ENCODE results near the gene SLC25A34. TPM values are rescaled to one million over a fixed set of nuclear protein-coding genes. Genes with fewer than 3 reads are reported as not detected.
"Not testable (repeated sequence)": the region's sequence is repeated elsewhere in the genome, so short reads cannot be mapped to it uniquely, and the experiment has no call there.

The SLC25A34 gene
- polyA plus RNA-seq, 1 of the 3 experiments (the other 2 are of a cell fraction) = 1.4 TPM

GRCh38 chr1:15698201-15698600, 37.9 kb upstream of the SLC25A34 start:
- H3K27me3 ChIP-seq (ENCODE audit: insufficient read depth) = no peaks in the 10 kb centered on the region
- peaks cover 49% of the 10 kb centered on the region for H4K20me1 ChIP-seq (ENCODE audit: insufficient read depth)
- H3K9me3 ChIP-seq = no peaks in the 10 kb centered on the region
- no peak overlapping the region for H3K27ac ChIP-seq (ENCODE audit: low read depth in 2 of 2, low read length in 1 of 2)
- H3K4me2 ChIP-seq = no peak overlapping the region
- no peak overlapping the region for H2AFZ ChIP-seq (ENCODE audit: low read depth)
- no peak overlapping the region for H3K9ac ChIP-seq
- H3K79me2 ChIP-seq (ENCODE audit: insufficient read depth) = peaks cover 95% of the 10 kb centered on the region
- whole genome bisulfite sequencing (ENCODE audit: low lambda C conversion rate) = 94% methylated on average over 2 of the region's 2 CpGs
- ChIA-PET POLR2A (no interaction called here), CTCF (interaction anchor here (1.2 kb wide), 1 partner anchor 43 kb away, joined by 4 read pairs; no protein-coding TSS in a partner anchor)
- no peak overlapping the region for H3K4me3 ChIP-seq (ENCODE audit: low read depth in 2 of 2, low read length in 1 of 2)
- no peak for DNase-seq
- peaks cover 0 to 3% of the 10 kb centered on the region in 2 experiments; a peak in 1 of 4 replicates for H3K4me1 ChIP-seq (ENCODE audit: control insufficient read depth in 1 of 2, insufficient read depth in 2 of 2, low read depth in 1 of 2, low read length in 1 of 2)
- TF ChIP-seq TCF12 (IDR thresholded peaks at IDR 0.05) = no peak
- no peak for TF ChIP-seq GATA2 (CRISPR knock-in tag; IDR thresholded peaks at IDR 0.05)
- TF ChIP-seq, protein P1, sequence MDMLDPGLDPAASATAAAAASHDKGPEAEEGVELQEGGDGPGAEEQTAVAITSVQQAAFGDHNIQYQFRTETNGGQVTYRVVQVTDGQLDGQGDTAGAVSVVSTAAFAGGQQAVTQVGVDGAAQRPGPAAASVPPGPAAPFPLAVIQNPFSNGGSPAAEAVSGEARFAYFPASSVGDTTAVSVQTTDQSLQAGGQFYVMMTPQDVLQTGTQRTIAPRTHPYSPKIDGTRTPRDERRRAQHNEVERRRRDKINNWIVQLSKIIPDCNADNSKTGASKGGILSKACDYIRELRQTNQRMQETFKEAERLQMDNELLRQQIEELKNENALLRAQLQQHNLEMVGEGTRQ (IDR thresholded peaks at IDR 0.05; ENCODE audit: borderline replicate concordance, low read depth, low read length) = no peak
- TF ChIP-seq RCOR1 (IDR thresholded peaks at IDR 0.05; ENCODE audit: low read length) = no peak
- no peak for TF ChIP-seq YY1 (IDR thresholded peaks at IDR 0.05; ENCODE audit: low read depth)
- no peak for TF ChIP-seq SMC3 (IDR thresholded peaks at IDR 0.05; ENCODE audit: low read depth, low read length)
- no peak for TF ChIP-seq PBX3 (IDR thresholded peaks at IDR 0.05)
- no peak for TF ChIP-seq MXI1 (IDR thresholded peaks at IDR 0.05; ENCODE audit: low read depth, low read length)
- no peak for TF ChIP-seq SIN3A (IDR thresholded peaks at IDR 0.05; ENCODE audit: borderline replicate concordance, low read depth, low read length)
- TF ChIP-seq FOSL2 (IDR thresholded peaks at IDR 0.05; ENCODE audit: borderline replicate concordance, low read depth) = no peak
- TF ChIP-seq REST (IDR thresholded peaks at IDR 0.05; ENCODE audit: low read depth, low read length) = no peak
- no peak for TF ChIP-seq RAD21 (IDR thresholded peaks at IDR 0.05; ENCODE audit: low read length)
- TF ChIP-seq ELF1 (IDR thresholded peaks at IDR 0.05) = no peak
- no peak for TF ChIP-seq RFX5 (IDR thresholded peaks at IDR 0.05; ENCODE audit: low read length)
- TF ChIP-seq RXRA (IDR thresholded peaks at IDR 0.05; ENCODE audit: borderline replicate concordance, low read depth) = no peak
- no peaks in the 10 kb centered on the region for H3K36me3 ChIP-seq (replicated peaks in 1 of 2; ENCODE audit: control insufficient read depth in 1 of 2, insufficient read depth in 2 of 2, low read length in 1 of 2)
- no peaks in the 10 kb centered on the region for H3K9me2 ChIP-seq
- H3F3A ChIP-seq (replicated peaks; ENCODE audit: insufficient read depth) = peaks cover 9% of the 10 kb centered on the region

- H3K79me2 ChIP-seq (ENCODE audit: insufficient read depth) = peaks cover 93% of the 10 kb centered on the region
- H3K9me3 ChIP-seq; DNase-seq; H3K36me3 ChIP-seq (replicated peaks in 1 of 2; ENCODE audit: control insufficient read depth in 1 of 2, insufficient read depth in 2 of 2, low read length in 1 of 2); H3K27ac ChIP-seq (ENCODE audit: low read depth in 2 of 2, low read length in 1 of 2); H3K9me2 ChIP-seq; H2AFZ ChIP-seq (ENCODE audit: low read depth); POLR2A ChIA-PET; H3K9ac ChIP-seq; H3K27me3 ChIP-seq (ENCODE audit: insufficient read depth); H3K4me3 ChIP-seq (ENCODE audit: low read depth in 2 of 2, low read length in 1 of 2); H3K4me2 ChIP-seq; H3K4me1 ChIP-seq (ENCODE audit: control insufficient read depth in 1 of 2, insufficient read depth in 2 of 2, low read depth in 1 of 2, low read length in 1 of 2): not testable (repeated sequence)
- peaks cover 44% of the 10 kb centered on the region for H4K20me1 ChIP-seq (ENCODE audit: insufficient read depth)
- CTCF ChIA-PET = interaction anchor here (0.7 kb wide), 1 partner anchor 55 kb away, joined by 3 read pairs; no protein-coding TSS in a partner anchor
- peaks cover 12% of the 10 kb centered on the region for H3F3A ChIP-seq (replicated peaks; ENCODE audit: insufficient read depth)
- WGBS (ENCODE audit: low lambda C conversion rate) = 96% methylated on average over 4 of the region's 4 CpGs
These were observed 36.7 kb upstream of the SLC25A34 start for GRCh38 chr1:15699321-15699720.

All from SK-N-SH (cell line).